ENCODE data around the gene MRPL37.
"Not testable (repeated sequence)": the region's sequence is repeated elsewhere in the genome, so short reads cannot be mapped to it uniquely, and the experiment has no call there.

MRPL37 gene

GRCh38 chr1:54199151-54199764 lies 709 bp upstream of the MRPL37 start:
- Histone ChIP-seq H3K27ac (ENCODE audit: extremely low read depth, low read depth, low read length) (no peak overlapping the region), H3K36me3 (ENCODE audit: control insufficient read depth in 2 of 2, insufficient read depth in 1 of 2, low read length in 2 of 2) (peaks cover 16 to 50% of the 10 kb centered on the region in 2 experiments), H3K9me3 (ENCODE audit: control insufficient read depth, insufficient read depth, low read depth, low read length) (no peaks in the 10 kb centered on the region), H3K4me1 (ENCODE audit: control insufficient read depth, insufficient read depth, low read length) (peaks cover 5% of the 10 kb centered on the region), H3K4me3 (ENCODE audit: low read depth, low read length) (peak overlapping the region; percentile 72)
- ChIA-PET POLR2A (interaction anchor here (0.6 to 2.0 kb wide), 21 partner anchors 10 to 290 kb away, joined by 3 to 7 read pairs (median 4); no protein-coding TSS in a partner anchor), CTCF (interaction anchor here (0.6 to 2.3 kb wide), 3 partner anchors 17 to 332 kb away, joined by 3 to 11 read pairs (median 4); no protein-coding TSS in a partner anchor)
- TF ChIP-seq ZFP37 (tag by site-specific recombination; IDR thresholded peaks at IDR 0.05) (0 out of 2 replicates have a peak, but pooled peaks have one; percentile 17), PRDM1 (tag by site-specific recombination; IDR thresholded peaks at IDR 0.05) (peak; percentile 86)
- TF ChIP-seq, protein P1, sequence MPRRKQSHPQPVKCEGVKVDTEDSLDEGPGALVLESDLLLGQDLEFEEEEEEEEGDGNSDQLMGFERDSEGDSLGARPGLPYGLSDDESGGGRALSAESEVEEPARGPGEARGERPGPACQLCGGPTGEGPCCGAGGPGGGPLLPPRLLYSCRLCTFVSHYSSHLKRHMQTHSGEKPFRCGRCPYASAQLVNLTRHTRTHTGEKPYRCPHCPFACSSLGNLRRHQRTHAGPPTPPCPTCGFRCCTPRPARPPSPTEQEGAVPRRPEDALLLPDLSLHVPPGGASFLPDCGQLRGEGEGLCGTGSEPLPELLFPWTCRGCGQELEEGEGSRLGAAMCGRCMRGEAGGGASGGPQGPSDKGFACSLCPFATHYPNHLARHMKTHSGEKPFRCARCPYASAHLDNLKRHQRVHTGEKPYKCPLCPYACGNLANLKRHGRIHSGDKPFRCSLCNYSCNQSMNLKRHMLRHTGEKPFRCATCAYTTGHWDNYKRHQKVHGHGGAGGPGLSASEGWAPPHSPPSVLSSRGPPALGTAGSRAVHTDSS (tag by site-specific recombination; IDR thresholded peaks at IDR 0.05): no peak

- peaks cover 25 to 50% of the 10 kb centered on the region in 2 experiments; a peak in 2 of 3 replicates for H3K36me3 ChIP-seq (ENCODE audit: control insufficient read depth in 2 of 2, insufficient read depth in 1 of 2, low read length in 2 of 2)
- H3K4me3 ChIP-seq (ENCODE audit: low read depth, low read length): peak overlapping the region; percentile 72
- no peaks in the 10 kb centered on the region for H3K9me3 ChIP-seq (ENCODE audit: control insufficient read depth, insufficient read depth, low read depth, low read length)
- CTCF ChIA-PET: interaction anchor here (1.4 kb wide), 1 partner anchor 19 kb away, joined by 4 read pairs; no protein-coding TSS in a partner anchor
- H3K4me1 ChIP-seq (ENCODE audit: control insufficient read depth, insufficient read depth, low read length): peaks cover 5% of the 10 kb centered on the region
- TF ChIP-seq ZNF335 (tag by site-specific recombination; conservative IDR thresholded peaks at IDR 0.05) (peak; percentile 70), ZNF600 (tag by site-specific recombination; IDR thresholded peaks at IDR 0.05) (no peak)
- POLR2A ChIA-PET: interaction anchor here (0.5 to 2.0 kb wide), 17 partner anchors 9 to 288 kb away, joined by 3 to 7 read pairs (median 4); no protein-coding TSS in a partner anchor
- peak overlapping the region; percentile 61; the same call in 1 of the 2 replicates for H3K27ac ChIP-seq (ENCODE audit: extremely low read depth, low read depth, low read length)
These were observed 591 bp downstream of the MRPL37 start for GRCh38 chr1:54200519-54200997.

DNA sequence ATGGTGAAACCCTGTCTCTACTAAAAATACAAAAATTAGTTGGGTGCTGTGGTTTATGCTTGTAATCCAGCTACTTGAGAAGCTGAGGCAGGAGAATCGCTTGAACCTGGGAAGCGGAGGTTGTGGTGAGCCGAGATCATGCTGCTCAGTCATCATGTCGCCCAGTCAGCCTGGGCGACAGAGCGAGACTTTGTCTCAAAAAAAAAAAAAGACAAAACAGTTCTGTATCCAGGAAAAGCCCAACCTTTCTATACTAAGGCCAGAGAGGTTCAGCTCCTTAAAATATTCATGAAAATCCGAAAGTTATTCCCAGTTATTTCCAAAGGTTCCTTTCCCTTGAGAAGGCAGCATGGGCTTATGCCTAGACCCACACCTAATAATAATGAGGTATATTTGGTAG lies 4.2 kb downstream of the MRPL37 start:
- Histone ChIP-seq H3K9me3 (ENCODE audit: control insufficient read depth, insufficient read depth, low read depth, low read length) (no peaks in the 10 kb centered on the region), H3K4me1 (ENCODE audit: control insufficient read depth, insufficient read depth, low read length) (peaks cover 5% of the 10 kb centered on the region), H3K4me3 (ENCODE audit: low read depth, low read length) (no peak overlapping the region), H3K27ac (ENCODE audit: extremely low read depth, low read depth, low read length) (no peak overlapping the region), H3K36me3 (ENCODE audit: control insufficient read depth in 2 of 2, insufficient read depth in 1 of 2, low read length in 2 of 2) (peaks cover 43 to 71% of the 10 kb centered on the region in 2 experiments)
- ChIA-PET CTCF (interaction anchor here (0.6 to 2.1 kb wide), 2 partner anchors 23 kb away, joined by 4 to 7 read pairs; no protein-coding TSS in a partner anchor), POLR2A (interaction anchor here (0.5 to 0.6 kb wide), 2 partner anchors 100 to 729 kb away, joined by 3 read pairs; no protein-coding TSS in a partner anchor)
- TF ChIP-seq, protein P2, sequence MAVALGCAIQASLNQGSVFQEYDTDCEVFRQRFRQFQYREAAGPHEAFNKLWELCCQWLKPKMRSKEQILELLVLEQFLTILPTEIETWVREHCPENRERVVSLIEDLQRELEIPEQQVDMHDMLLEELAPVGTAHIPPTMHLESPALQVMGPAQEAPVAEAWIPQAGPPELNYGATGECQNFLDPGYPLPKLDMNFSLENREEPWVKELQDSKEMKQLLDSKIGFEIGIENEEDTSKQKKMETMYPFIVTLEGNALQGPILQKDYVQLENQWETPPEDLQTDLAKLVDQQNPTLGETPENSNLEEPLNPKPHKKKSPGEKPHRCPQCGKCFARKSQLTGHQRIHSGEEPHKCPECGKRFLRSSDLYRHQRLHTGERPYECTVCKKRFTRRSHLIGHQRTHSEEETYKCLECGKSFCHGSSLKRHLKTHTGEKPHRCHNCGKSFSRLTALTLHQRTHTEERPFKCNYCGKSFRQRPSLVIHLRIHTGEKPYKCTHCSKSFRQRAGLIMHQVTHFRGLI (tag by site-specific recombination; IDR thresholded peaks at IDR 0.05): peak; percentile 83
- TF ChIP-seq OVOL3 (tag by site-specific recombination; IDR thresholded peaks at IDR 0.05): no peak
- no peak for TF ChIP-seq ZNF23 (tag by site-specific recombination; IDR thresholded peaks at IDR 0.05; ENCODE audit: borderline replicate concordance)

- POLR2A ChIA-PET: no interaction called here
- no peaks in the 10 kb centered on the region for H3K9me3 ChIP-seq (ENCODE audit: control insufficient read depth, insufficient read depth, low read depth, low read length)
- TF ChIP-seq KLF1 (tag by site-specific recombination; IDR thresholded peaks at IDR 0.05): no peak
- TF ChIP-seq ZNF248 (tag by site-specific recombination; IDR thresholded peaks at IDR 0.05): no peak
- no peak for TF ChIP-seq ZNF211 (tag by site-specific recombination; IDR thresholded peaks at IDR 0.05; ENCODE audit: low read depth)
- no peak for TF ChIP-seq YY1 (tag by site-specific recombination; IDR thresholded peaks at IDR 0.05)
- no peak for TF ChIP-seq ZNF76 (tag by site-specific recombination; IDR thresholded peaks at IDR 0.05; ENCODE audit: borderline replicate concordance, low read depth)
- no peak for TF ChIP-seq TCF7L2 (IDR thresholded peaks at IDR 0.05; ENCODE audit: borderline replicate concordance, low read depth, low read length)
- TF ChIP-seq GLIS1 (tag by site-specific recombination; IDR thresholded peaks at IDR 0.05): no peak
- peaks cover 60 to 90% of the 10 kb centered on the region in 2 experiments for H3K36me3 ChIP-seq (ENCODE audit: control insufficient read depth in 2 of 2, insufficient read depth in 1 of 2, low read length in 2 of 2)
- CTCF ChIA-PET: no interaction called here
- no peak overlapping the region for H3K27ac ChIP-seq (ENCODE audit: extremely low read depth, low read depth, low read length)
- H3K4me1 ChIP-seq (ENCODE audit: control insufficient read depth, insufficient read depth, low read length): no peaks in the 10 kb centered on the region
- H3K4me3 ChIP-seq (ENCODE audit: low read depth, low read length): no peak overlapping the region
These were observed 7.3 kb downstream of the MRPL37 start for GRCh38 chr1:54207287-54207686.

DNA sequence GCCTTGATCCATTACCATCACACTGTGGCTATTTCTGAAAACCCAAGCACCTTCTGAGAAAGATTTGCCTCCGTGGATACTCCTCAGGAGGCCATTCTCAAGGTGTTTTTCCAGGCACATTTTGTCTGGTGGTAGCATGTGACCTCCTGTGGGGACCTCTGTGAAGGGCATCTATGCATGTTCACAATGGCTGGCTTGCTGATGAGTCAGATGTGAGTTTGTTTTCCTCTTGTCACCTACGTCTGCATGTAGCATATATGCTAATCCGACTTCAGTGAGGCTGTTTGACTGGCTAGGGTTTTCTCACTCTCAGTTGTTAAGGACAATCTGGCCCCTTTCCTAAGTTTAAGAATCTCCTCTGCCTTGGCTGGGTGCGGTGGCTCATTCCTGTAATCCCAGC lies 7.9 kb downstream of the MRPL37 start:
- H3K4me1 ChIP-seq (ENCODE audit: control insufficient read depth, insufficient read depth, low read length); H3K27ac ChIP-seq (ENCODE audit: extremely low read depth, low read depth, low read length); H3K9me3 ChIP-seq (ENCODE audit: control insufficient read depth, insufficient read depth, low read depth, low read length); H3K4me3 ChIP-seq (ENCODE audit: low read depth, low read length); CTCF ChIA-PET: not testable (repeated sequence)
- POLR2A ChIA-PET: interaction anchor here (0.6 kb wide), 1 partner anchor 548 kb away, joined by 5 read pairs; no protein-coding TSS in a partner anchor
- peaks cover 55 to 90% of the 10 kb centered on the region in 2 experiments for H3K36me3 ChIP-seq (ENCODE audit: control insufficient read depth in 2 of 2, insufficient read depth in 1 of 2, low read length in 2 of 2)

Measured in HEK293 (cell line).